Parathyroid adenoma (tissue), 2 donors: ENCODE data around the gene CPNE4.

Experiments used
- H2AFZ ChIP-seq: fragments of 300-600 bp; sonication (generic); one replicate; pipeline ENCODE4 v1.7.0; 2017; ENCODE audit warnings: antibody characterized with exemption, mild to moderate bottlenecking
- H3K27ac ChIP-seq: fragments of 300-600 bp; sonication (generic); one replicate; pipeline ENCODE4 v1.7.0; 2017
- H3K27me3 ChIP-seq: fragments of 300-600 bp; sonication (generic); one replicate; pipeline ENCODE4 v1.7.0; 2017; ENCODE audit warnings: low read length; ENCODE audit not compliant: control insufficient read depth, insufficient read depth
- H3K36me3 ChIP-seq: fragments of 300-600 bp; sonication (generic); one replicate; pipeline ENCODE4 v1.7.0; 2017; ENCODE audit warnings: low read length; ENCODE audit not compliant: control insufficient read depth, insufficient read depth
- H3K4me1 ChIP-seq: fragments of 300-600 bp; sonication (generic); one replicate; pipeline ENCODE4 v1.7.0; 2017; ENCODE audit warnings: control low read depth
- H3K4me2 ChIP-seq: fragments of 300-600 bp; sonication (generic); one replicate; pipeline ENCODE4 v1.7.0; 2017; ENCODE audit warnings: low read length
- H3K4me3 ChIP-seq: fragments of 300-600 bp; sonication (generic); one replicate; pipeline ENCODE4 v1.7.0; 2017; ENCODE audit warnings: low read depth, low read length
- H3K79me2 ChIP-seq: fragments of 300-600 bp; sonication (generic); one replicate; pipeline ENCODE4 v1.7.0; 2017; ENCODE audit warnings: control low read depth
- H3K9ac ChIP-seq: fragments of 300-600 bp; sonication (generic); one replicate; pipeline ENCODE4 v1.7.0; 2017; ENCODE audit warnings: mild to moderate bottlenecking
- H3K9me3 ChIP-seq: fragments of 300-600 bp; sonication (generic); one replicate; pipeline ENCODE4 v1.7.0; 2017; ENCODE audit warnings: low read length; ENCODE audit not compliant: control insufficient read depth
- CTCF ChIP-seq: fragments of 300-600 bp; sonication (generic); IDR thresholded peaks from one replicate; pipeline ENCODE4 v1.7.0; 2017; ENCODE audit warnings: antibody characterized with exemption, mild to moderate bottlenecking
- donor health status: primary hyperparathyroidism.

CPNE4 gene

GRCh38 chr3:131560795-131561194, 474.0 kb downstream of the CPNE4 start:
- no peaks in the 10 kb centered on the region for H3K27me3 ChIP-seq
- H3K4me2 ChIP-seq = no peak overlapping the region
- H3K4me3 ChIP-seq = no peak overlapping the region
- H2AFZ ChIP-seq = no peak overlapping the region
- H3K79me2 ChIP-seq = no peaks in the 10 kb centered on the region
- H3K27ac ChIP-seq = no peak overlapping the region
- no peak overlapping the region for H3K9ac ChIP-seq
- no peaks in the 10 kb centered on the region for H3K36me3 ChIP-seq
- no peaks in the 10 kb centered on the region for H3K9me3 ChIP-seq
- no peaks in the 10 kb centered on the region for H3K4me1 ChIP-seq
- TF ChIP-seq CTCF = no peak

GRCh38 chr3:131555456-131555855, 479.4 kb downstream of the CPNE4 start:
- no peak overlapping the region for H3K4me2 ChIP-seq
- no peaks in the 10 kb centered on the region for H3K36me3 ChIP-seq
- H3K4me3 ChIP-seq = no peak overlapping the region
- H3K27ac ChIP-seq = no peak overlapping the region
- no peaks in the 10 kb centered on the region for H3K27me3 ChIP-seq
- no peaks in the 10 kb centered on the region for H3K4me1 ChIP-seq
- no peaks in the 10 kb centered on the region for H3K79me2 ChIP-seq
- H3K9ac ChIP-seq = no peak overlapping the region
- no peak overlapping the region for H2AFZ ChIP-seq
- no peak for TF ChIP-seq CTCF
- H3K9me3 ChIP-seq = no peaks in the 10 kb centered on the region

GRCh38 chr3:131553495-131554247, 481.1 kb downstream of the CPNE4 start:
- no peaks in the 10 kb centered on the region for H3K27me3 ChIP-seq
- no peak overlapping the region for H3K9ac ChIP-seq
- no peak overlapping the region for H3K4me2 ChIP-seq
- no peaks in the 10 kb centered on the region for H3K79me2 ChIP-seq
- H3K36me3 ChIP-seq = no peaks in the 10 kb centered on the region
- no peaks in the 10 kb centered on the region for H3K9me3 ChIP-seq
- no peak for TF ChIP-seq CTCF
- H3K4me1 ChIP-seq = no peaks in the 10 kb centered on the region
- no peak overlapping the region for H2AFZ ChIP-seq
- H3K4me3 ChIP-seq = no peak overlapping the region
- H3K27ac ChIP-seq = no peak overlapping the region

- Histone ChIP-seq H3K36me3 (no peaks in the 10 kb centered on the region), H3K27me3 (no peaks in the 10 kb centered on the region), H3K9ac (no peak overlapping the region), H3K4me1 (no peaks in the 10 kb centered on the region), H3K4me3 (no peak overlapping the region), H3K9me3 (no peaks in the 10 kb centered on the region), H2AFZ (no peak overlapping the region), H3K4me2 (no peak overlapping the region), H3K79me2 (no peaks in the 10 kb centered on the region), H3K27ac (no peak overlapping the region)
- TF ChIP-seq CTCF = no peak
These were observed 483.1 kb downstream of the CPNE4 start for GRCh38 chr3:131551761-131552160.
